Measurements from ENCODE around the gene KIDINS220. TPM values are rescaled to one million over a fixed set of nuclear protein-coding genes. Genes with fewer than 3 reads are reported as not detected.
A peak's percentile ranks its signal among the peaks of the same experiment; 100 is the strongest.

Gene KIDINS220
- total RNA-seq, 1 donor from 2014 or later: 47.8 TPM

- no peak for FAIRE-seq
Observed at GRCh38 chr2:8803658-8804379, 33.6 kb downstream of the KIDINS220 start.

GRCh38 chr2:8802741-8803140 lies 34.7 kb downstream of the KIDINS220 start:
- Histone ChIP-seq H3K4me2 (ENCODE audit: low read length) (no peak overlapping the region), H3K27ac (ENCODE audit: low read depth, low read length) (no peak overlapping the region), H2AFZ (ENCODE audit: low read depth, low read length) (no peak overlapping the region), H3K9me3 (ENCODE audit: insufficient read depth, low read depth, low read length) (no peaks in the 10 kb centered on the region), H4K20me1 (ENCODE audit: insufficient read depth, low read length) (peaks cover 8% of the 10 kb centered on the region), H3K36me3 (ENCODE audit: insufficient read depth, low read length) (peaks cover 23% of the 10 kb centered on the region), H3K4me3 (ENCODE audit: insufficient read depth, low read depth, low read length) (no peak overlapping the region), H3K9ac (ENCODE audit: low read length) (no peak overlapping the region), H3K4me1 (ENCODE audit: insufficient read depth, low read length) (peaks cover 16% of the 10 kb centered on the region), H3K27me3 (ENCODE audit: insufficient read depth, low read length) (no peaks in the 10 kb centered on the region), H3K79me2 (ENCODE audit: insufficient read depth, low read length) (no peaks in the 10 kb centered on the region)
- FAIRE-seq (no peak), DNase-seq (ENCODE audit: low read depth) (no peak)
- no peak overlapping the region for H3K4me3 Mint-ChIP-seq (ENCODE audit: unreplicated experiment)
- no peaks in the 10 kb centered on the region for H3K9me3 Mint-ChIP-seq (ENCODE audit: unreplicated experiment)
- no peak overlapping the region for H3K27ac Mint-ChIP-seq (ENCODE audit: unreplicated experiment)
- TF ChIP-seq CTCF (IDR thresholded peaks at IDR 0.05; ENCODE audit: insufficient read depth, low read depth, low read length) (no peak), EZH2 (IDR thresholded peaks at IDR 0.05; ENCODE audit: insufficient read depth, low read length) (no peak)
- H3K4me1 Mint-ChIP-seq (ENCODE audit: low read depth, unreplicated experiment): peaks cover 27% of the 10 kb centered on the region
- H3K27me3 Mint-ChIP-seq (ENCODE audit: low read depth, unreplicated experiment): no peaks in the 10 kb centered on the region
- peaks cover 10% of the 10 kb centered on the region for H3K36me3 Mint-ChIP-seq (ENCODE audit: low read depth, unreplicated experiment)

More at GRCh38 chr2:8803658-8804379, 33.6 kb downstream of the KIDINS220 start:
- Mint-ChIP-seq H3K27ac (ENCODE audit: unreplicated experiment) (peak overlapping the region; percentile 70), H3K4me3 (ENCODE audit: unreplicated experiment) (no peak overlapping the region), H3K9me3 (ENCODE audit: unreplicated experiment) (no peaks in the 10 kb centered on the region), H3K36me3 (ENCODE audit: low read depth, unreplicated experiment) (peaks cover 10% of the 10 kb centered on the region), H3K27me3 (ENCODE audit: low read depth, unreplicated experiment) (no peaks in the 10 kb centered on the region), H3K4me1 (ENCODE audit: low read depth, unreplicated experiment) (peaks cover 23% of the 10 kb centered on the region)
- DNase-seq (ENCODE audit: low read depth): peak; percentile 93
- H2AFZ ChIP-seq (ENCODE audit: low read depth, low read length): no peak overlapping the region
- H3K79me2 ChIP-seq (ENCODE audit: insufficient read depth, low read length): no peaks in the 10 kb centered on the region
- TF ChIP-seq CTCF (IDR thresholded peaks at IDR 0.05; ENCODE audit: insufficient read depth, low read depth, low read length) (no peak), EZH2 (IDR thresholded peaks at IDR 0.05; ENCODE audit: insufficient read depth, low read length) (no peak)
- H3K4me1 ChIP-seq (ENCODE audit: insufficient read depth, low read length): peaks cover 16% of the 10 kb centered on the region
- H3K9me3 ChIP-seq (ENCODE audit: insufficient read depth, low read depth, low read length): no peaks in the 10 kb centered on the region
- H3K4me3 ChIP-seq (ENCODE audit: insufficient read depth, low read depth, low read length): no peak overlapping the region
- peak overlapping the region; percentile 16 for H3K4me2 ChIP-seq (ENCODE audit: low read length)
- no peaks in the 10 kb centered on the region for H3K27me3 ChIP-seq (ENCODE audit: insufficient read depth, low read length)
- H4K20me1 ChIP-seq (ENCODE audit: insufficient read depth, low read length): peaks cover 8% of the 10 kb centered on the region
- peak overlapping the region; percentile 52 for H3K27ac ChIP-seq (ENCODE audit: low read depth, low read length)
- peaks cover 23% of the 10 kb centered on the region for H3K36me3 ChIP-seq (ENCODE audit: insufficient read depth, low read length)
- no peak overlapping the region for H3K9ac ChIP-seq (ENCODE audit: low read length)

- peaks cover 27% of the 10 kb centered on the region for H3K4me1 Mint-ChIP-seq (ENCODE audit: low read depth, unreplicated experiment)
- H3K4me2 ChIP-seq (ENCODE audit: low read length): no peak overlapping the region
Observed at GRCh38 chr2:8800821-8801220, 36.6 kb downstream of the KIDINS220 start.

More at GRCh38 chr2:8800821-8801220, 36.6 kb downstream of the KIDINS220 start:
- Histone ChIP-seq H3K27ac (ENCODE audit: low read depth, low read length) (no peak overlapping the region), H3K27me3 (ENCODE audit: insufficient read depth, low read length) (no peaks in the 10 kb centered on the region), H3K4me1 (ENCODE audit: insufficient read depth, low read length) (peaks cover 16% of the 10 kb centered on the region), H3K4me3 (ENCODE audit: insufficient read depth, low read depth, low read length) (no peak overlapping the region), H3K9me3 (ENCODE audit: insufficient read depth, low read depth, low read length) (no peaks in the 10 kb centered on the region), H3K9ac (ENCODE audit: low read length) (no peak overlapping the region), H3K79me2 (ENCODE audit: insufficient read depth, low read length) (no peaks in the 10 kb centered on the region), H4K20me1 (ENCODE audit: insufficient read depth, low read length) (peaks cover 8% of the 10 kb centered on the region), H3K36me3 (ENCODE audit: insufficient read depth, low read length) (peaks cover 19% of the 10 kb centered on the region), H2AFZ (ENCODE audit: low read depth, low read length) (no peak overlapping the region)
- H3K27me3 Mint-ChIP-seq (ENCODE audit: low read depth, unreplicated experiment): no peaks in the 10 kb centered on the region
- peaks cover 12% of the 10 kb centered on the region for H3K36me3 Mint-ChIP-seq (ENCODE audit: low read depth, unreplicated experiment)
- H3K27ac Mint-ChIP-seq (ENCODE audit: unreplicated experiment): no peak overlapping the region
- DNase-seq (ENCODE audit: low read depth) (no peak), FAIRE-seq (no peak)
- TF ChIP-seq EZH2 (IDR thresholded peaks at IDR 0.05; ENCODE audit: insufficient read depth, low read length) (no peak), CTCF (IDR thresholded peaks at IDR 0.05; ENCODE audit: insufficient read depth, low read depth, low read length) (no peak)
- H3K4me3 Mint-ChIP-seq (ENCODE audit: unreplicated experiment): no peak overlapping the region
- H3K9me3 Mint-ChIP-seq (ENCODE audit: unreplicated experiment): no peaks in the 10 kb centered on the region
